Endothelial cell of umbilical vein (primary cell): ENCODE data around the gene TBRG1.

Experiments
- EZH2 ChIP-seq: IDR thresholded peaks from 2 replicates; pipeline ENCODE4 v1.6.1; 2012; ENCODE audit warnings: borderline replicate concordance, low read depth, mild to moderate bottlenecking, moderate library complexity, low read length, inconsistent platforms; ENCODE audit not compliant: severe bottlenecking
- FOS ChIP-seq: IDR thresholded peaks from 2 replicates; pipeline ENCODE4 v1.6.1; 2011; ENCODE audit warnings: mild to moderate bottlenecking, low read length, moderate library complexity, borderline replicate concordance; ENCODE audit not compliant: insufficient read depth
- TF ChIP-seq, protein P1 (sequence below), 2 donors: IDR thresholded peaks; 1 replicate in 1 of 2; 2 replicates in 1 of 2; pipeline ENCODE4 v1.5.1; 2011; ENCODE audit warnings: low read length in 2 of 2, mild to moderate bottlenecking in 2 of 2, moderate library complexity in 2 of 2, control low read depth in 1 of 2, inconsistent platforms in 1 of 2, low read depth in 1 of 2; ENCODE audit not compliant: insufficient read depth in 1 of 2; ENCODE audit errors: extremely low read depth in 1 of 2

DNA sequence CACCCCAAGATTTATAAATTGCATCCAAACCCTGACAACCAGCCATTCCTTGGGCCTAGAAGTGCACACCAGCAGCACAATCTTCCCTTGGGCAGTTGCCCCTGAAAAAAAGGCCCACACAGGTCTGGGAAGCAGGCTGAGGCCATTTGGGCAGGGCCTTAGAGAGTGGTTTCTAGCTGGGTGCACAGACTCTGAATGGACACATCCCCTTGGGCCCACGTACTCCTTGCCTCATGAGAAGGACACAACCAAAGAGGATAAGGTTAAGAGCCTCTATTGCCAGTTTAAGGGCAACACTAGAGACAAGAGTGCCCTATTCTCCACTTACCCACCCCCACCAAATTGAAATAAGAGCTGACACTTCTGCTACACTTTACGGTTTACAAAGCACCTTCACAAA lies 12.4 kb upstream of the TBRG1 start:
- TF ChIP-seq, protein P1, sequence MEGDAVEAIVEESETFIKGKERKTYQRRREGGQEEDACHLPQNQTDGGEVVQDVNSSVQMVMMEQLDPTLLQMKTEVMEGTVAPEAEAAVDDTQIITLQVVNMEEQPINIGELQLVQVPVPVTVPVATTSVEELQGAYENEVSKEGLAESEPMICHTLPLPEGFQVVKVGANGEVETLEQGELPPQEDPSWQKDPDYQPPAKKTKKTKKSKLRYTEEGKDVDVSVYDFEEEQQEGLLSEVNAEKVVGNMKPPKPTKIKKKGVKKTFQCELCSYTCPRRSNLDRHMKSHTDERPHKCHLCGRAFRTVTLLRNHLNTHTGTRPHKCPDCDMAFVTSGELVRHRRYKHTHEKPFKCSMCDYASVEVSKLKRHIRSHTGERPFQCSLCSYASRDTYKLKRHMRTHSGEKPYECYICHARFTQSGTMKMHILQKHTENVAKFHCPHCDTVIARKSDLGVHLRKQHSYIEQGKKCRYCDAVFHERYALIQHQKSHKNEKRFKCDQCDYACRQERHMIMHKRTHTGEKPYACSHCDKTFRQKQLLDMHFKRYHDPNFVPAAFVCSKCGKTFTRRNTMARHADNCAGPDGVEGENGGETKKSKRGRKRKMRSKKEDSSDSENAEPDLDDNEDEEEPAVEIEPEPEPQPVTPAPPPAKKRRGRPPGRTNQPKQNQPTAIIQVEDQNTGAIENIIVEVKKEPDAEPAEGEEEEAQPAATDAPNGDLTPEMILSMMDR (IDR thresholded peaks at IDR 0.05; ENCODE audit: extremely low read depth in 1 of 2, insufficient read depth in 1 of 2, low read depth in 1 of 2, low read length in 2 of 2): no peak
- TF ChIP-seq FOS (no peak), EZH2 (no peak)
